Activated effector memory CD4-positive, alpha-beta T cell treated with Interleukin-2 at 50 U/mL for 16 hours (primary cell): ENCODE data around the gene GTF3C5.
"Not testable (repeated sequence)": the region's sequence is repeated elsewhere in the genome, so short reads cannot be mapped to it uniquely, and the experiment has no call there.

ENCODE experiments used
- DNase-seq: peaks from one replicate; pipeline ENCODE4 v3.0.0-alpha.2; 2020

The GTF3C5 gene, protein sequence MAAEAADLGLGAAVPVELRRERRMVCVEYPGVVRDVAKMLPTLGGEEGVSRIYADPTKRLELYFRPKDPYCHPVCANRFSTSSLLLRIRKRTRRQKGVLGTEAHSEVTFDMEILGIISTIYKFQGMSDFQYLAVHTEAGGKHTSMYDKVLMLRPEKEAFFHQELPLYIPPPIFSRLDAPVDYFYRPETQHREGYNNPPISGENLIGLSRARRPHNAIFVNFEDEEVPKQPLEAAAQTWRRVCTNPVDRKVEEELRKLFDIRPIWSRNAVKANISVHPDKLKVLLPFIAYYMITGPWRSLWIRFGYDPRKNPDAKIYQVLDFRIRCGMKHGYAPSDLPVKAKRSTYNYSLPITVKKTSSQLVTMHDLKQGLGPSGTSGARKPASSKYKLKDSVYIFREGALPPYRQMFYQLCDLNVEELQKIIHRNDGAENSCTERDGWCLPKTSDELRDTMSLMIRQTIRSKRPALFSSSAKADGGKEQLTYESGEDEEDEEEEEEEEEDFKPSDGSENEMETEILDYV

DNA sequence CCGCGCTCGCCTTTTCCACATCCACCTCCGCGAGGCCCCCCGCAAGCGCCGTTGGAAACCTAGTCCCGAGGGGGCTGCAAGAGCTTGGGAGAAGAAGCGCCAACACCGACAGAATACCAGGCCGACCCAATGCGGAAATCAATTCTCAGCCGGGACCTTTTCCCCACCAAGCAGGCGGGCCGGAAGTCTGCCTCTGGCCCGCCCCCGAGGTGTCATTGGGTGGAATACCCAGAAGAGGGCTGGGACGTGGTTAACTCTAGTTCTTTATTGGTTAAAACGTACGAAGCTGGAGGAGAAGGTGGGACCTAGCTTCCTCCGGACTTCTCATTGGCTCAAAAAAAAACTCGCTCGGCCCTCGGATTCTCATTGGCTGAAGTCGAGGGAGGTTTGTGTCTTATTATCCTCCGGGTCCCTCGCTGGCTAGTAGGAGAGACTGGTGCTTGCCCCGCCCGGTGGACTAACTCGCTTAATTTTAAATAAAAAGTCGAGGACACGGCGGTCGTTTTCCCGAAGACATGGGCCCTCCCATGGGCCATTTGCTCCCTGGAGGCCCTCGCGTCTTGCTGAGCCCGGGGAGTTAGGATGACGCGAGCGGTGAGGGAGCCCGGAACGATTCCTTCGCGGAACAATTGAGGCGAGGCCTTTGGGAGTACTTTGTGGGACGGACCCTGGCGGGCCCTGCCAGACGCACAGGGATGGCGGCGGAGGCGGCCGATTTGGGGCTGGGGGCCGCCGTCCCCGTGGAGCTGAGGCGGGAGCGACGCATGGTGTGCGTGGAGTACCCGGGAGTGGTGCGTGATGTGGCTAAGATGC lies at the start of gene GTF3C5:
Gene GTF3C5 (plus strand): TSS at position 681 of the 813 bp plus-strand sequence. CDS start 15 bp downstream, at position 696.
- DNase-seq = peak; percentile 89

DNA sequence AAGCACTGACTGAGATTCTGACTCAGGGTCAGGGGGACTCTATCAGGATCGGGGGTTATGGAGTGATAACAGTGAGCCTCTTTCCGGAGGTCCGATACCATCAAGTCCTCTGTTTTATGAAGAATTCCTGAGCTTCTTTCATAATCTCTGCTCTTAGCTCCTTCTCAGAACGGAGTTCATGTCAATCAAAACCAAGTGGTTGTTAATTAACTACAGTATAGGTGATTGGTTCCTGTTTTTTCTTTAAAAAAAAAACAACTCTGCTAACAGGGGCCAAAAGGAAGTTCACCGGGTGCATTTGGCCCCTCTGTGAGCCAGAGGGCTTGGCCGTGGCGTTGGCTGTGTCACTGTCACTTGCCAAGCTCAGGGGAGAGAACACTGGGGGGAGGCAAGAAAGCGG lies 48.3 kb upstream of the GTF3C5 start:
- no peak for DNase-seq

DNA sequence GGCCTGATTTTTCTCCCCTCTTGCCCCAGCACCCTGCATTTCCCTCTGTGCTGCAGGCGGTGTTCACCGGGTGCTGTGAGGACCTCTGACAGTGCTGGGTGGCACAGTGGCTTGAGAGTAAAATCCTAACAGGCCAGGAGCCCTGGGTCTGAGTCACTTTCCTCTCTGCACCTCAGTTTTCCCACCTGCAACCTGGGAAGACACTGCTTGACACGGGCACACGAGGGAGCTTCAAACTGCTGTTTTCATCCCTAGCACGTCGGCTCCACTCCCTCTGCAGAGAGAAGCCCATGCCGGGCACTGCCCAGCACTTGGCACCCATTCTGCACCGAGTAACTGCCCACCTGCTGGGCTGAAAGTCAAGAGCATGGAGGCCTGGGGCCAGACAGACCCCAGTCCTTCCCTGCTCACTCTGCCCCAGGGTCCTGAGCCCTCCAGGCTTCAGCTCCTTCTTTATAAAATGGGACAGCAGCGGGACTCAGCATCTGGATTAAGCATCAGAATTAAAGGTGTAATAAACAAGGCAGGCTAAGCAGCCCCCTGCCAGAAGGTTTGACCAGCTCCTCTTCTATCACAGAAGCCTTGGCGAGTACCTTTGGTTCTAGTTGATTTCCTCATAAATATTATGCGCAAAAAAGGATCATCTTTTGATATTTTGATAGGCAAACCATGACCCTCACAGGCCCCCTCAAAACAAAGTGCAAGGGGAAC lies 47.2 kb upstream of the GTF3C5 start:
- DNase-seq = no peak

DNA sequence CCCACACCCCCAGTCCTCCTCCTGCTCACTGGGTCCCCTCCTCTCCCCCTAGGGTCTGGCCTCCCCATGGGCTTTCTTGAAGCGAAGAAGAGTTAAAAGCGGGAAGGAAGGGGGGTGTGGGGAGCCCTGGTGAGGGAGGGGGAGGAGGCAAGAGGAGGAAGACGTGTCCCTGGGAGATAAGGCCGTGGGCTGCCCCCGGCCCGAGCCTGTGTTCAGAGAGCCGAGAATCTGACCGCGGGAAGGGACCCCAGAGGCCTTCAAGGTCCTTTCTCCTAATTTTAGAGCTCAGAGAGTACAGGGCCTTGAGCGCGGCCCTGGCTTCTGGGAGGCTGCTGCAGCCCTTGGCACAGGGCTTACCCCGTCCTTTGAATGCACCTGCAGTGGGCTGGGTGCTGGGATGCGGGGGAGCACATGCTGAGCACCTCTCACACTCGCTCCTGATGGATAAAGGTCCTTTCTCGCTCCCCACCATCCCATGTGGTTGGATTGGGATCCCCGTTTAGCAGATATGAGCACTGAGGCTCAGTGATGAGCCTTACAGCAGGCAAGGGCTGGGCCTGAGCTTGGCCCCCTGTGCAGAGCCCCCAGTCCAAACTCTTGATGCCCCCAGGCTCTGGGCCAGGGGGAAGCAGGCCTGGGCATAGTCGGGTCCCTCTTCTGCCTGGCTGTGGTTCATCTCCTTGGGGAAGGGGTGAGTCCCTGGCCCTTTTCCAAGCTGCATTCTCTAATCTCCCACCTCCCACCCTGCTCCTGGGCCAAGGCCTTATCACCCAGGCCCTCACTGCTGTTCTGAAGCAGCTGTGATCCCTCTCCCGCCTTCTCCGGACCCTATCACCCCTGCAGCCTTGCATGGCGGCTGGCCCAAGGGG lies 46.4 kb upstream of the GTF3C5 start:
- no peak for DNase-seq

DNA sequence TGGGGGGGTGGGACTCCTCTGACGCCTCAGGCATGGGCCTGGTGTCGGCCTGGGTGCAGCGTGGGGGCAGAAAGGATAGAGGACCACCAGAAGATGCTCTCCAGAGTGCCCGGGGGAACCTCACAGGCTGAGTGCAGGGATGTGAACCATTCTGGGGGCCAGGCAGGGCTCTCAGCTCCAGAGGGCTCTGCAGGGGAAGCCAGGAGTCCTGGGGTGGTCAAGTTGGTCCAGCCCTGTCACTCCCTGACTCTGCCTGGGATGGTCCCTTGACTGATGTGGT lies 45.8 kb upstream of the GTF3C5 start:
- DNase-seq = no peak

DNA sequence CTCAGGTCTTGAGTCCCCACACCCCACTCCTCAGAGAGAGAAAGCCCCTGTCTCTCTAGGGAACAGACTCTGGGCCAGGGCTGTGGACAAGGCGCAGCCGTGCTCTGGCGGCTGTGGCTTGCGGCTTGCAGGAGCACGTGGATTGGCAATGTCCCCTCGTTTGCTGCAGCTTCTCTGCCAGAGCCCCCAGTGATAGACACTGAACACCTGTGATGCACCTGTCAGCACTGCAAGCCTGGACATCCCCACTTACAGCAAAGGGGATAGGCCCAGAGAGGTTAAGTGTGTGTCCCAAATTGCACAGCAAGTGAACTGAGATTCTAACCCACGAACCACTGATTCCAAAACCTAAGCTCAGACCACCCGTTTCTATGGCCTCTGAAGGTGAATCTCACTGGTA lies 45.3 kb upstream of the GTF3C5 start:
- no peak for DNase-seq

DNA sequence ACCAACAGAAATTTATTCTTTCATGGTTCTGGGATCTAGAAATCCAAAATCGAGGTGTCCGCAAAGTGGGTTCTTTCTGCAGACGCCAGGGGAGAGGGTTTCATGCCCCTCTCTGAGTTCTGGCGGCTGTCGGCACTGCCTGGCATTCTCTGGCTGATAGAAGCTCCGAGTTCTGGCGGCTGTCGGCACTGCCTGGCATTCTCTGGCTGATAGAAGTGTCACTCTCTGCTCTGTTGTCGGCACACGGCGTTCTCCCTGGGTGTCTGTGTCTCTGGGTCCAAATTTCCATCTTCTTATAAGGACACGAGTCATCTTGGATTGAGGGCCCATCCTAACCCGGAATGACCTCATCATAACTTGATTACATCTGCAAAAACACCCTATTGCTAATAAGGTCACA lies 44.7 kb upstream of the GTF3C5 start:
- DNase-seq = no peak

DNA sequence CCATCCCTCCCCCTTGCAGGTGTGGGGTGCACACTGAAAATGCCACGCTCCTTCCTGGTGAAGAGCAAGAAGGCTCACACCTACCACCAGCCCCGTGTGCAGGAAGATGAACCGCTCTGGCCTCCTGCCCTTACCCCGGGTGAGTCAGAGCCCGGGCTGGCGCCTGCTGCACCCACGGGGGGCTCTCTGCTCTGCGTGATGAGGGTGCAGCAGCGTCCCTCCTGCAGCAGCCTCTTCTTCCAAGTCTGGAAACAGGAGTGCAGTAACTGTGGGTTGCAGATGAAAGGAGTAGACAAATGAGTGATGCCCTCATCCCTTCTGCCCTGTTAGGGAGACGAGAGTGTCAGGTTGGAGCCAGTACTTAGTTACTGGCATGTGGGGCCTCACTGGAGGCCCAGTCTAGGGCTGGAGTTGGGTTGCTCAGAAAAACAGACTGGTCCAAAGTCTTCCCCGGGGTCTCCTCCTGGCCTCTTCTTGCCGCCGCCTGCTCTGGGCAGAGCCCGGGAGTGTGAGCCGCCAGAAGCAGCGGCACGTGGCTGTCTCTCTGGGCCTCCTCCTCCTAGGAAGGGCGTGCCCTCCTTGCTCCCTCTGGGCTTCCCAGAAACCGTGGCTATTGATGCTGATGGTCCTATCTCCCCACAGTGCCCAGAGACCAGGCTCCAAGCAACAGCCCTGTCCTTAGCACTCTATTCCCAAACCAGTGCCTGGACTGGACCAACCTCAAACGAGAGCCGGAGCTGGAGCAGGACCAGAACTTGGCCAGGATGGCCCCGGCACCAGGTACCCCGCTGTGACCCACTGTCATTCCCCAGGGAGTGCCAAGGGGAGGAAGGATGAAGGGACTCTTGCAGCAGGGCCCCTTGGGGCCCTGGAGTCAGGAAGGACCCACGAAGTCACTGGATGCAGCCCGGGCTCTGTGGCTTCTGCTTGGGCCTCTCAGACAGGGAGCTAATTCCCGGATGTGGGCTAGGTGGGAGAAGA lies 43.9 kb upstream of the GTF3C5 start:
- no peak for DNase-seq

DNA sequence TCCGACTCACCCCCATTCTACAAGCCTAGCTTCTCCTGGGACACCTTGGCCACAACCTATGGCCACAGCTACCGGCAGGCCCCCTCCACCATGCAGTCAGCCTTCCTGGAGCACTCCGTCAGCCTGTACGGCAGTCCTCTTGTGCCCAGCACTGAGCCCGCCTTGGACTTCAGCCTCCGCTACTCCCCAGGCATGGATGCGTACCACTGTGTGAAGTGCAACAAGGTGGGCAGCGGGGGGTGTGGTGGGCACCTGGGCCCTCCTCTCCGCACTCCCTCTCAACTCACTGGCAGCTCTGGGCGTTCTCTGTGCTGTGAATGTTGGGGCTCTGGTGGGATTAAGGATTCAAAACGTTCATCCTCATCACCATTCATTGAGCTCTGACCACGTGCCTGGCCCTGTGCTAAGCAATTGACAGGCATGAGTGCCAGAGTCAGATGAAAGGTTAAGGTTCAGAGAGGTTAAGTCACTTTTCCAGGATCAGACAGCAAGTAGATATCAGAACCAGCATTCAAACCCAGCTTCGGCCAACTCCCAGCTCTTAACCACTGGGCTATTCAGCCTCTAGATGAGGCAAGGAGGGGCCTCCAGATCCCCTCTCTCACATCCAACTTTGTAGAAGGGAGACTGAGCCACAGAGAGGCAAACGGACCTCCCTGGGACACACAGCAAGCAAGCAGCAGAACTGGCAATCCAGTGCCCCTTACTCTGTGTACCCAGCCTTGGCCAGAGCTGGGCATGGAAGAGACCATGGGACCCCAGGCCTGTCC lies 42.4 kb upstream of the GTF3C5 start:
- DNase-seq = no peak

DNA sequence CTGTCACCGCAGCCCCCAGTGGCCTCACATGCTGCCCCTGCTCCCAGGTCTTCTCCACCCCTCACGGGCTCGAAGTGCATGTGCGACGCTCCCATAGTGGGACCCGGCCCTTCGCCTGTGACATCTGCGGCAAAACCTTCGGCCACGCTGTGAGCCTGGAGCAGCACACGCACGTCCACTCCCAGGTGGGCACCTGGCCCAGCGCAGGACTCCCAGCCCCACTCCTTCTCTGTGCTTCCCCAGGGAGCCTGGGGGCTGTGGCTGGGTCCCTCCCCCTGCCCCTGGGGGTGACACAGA lies 41.8 kb upstream of the GTF3C5 start:
- DNase-seq = no peak

DNA sequence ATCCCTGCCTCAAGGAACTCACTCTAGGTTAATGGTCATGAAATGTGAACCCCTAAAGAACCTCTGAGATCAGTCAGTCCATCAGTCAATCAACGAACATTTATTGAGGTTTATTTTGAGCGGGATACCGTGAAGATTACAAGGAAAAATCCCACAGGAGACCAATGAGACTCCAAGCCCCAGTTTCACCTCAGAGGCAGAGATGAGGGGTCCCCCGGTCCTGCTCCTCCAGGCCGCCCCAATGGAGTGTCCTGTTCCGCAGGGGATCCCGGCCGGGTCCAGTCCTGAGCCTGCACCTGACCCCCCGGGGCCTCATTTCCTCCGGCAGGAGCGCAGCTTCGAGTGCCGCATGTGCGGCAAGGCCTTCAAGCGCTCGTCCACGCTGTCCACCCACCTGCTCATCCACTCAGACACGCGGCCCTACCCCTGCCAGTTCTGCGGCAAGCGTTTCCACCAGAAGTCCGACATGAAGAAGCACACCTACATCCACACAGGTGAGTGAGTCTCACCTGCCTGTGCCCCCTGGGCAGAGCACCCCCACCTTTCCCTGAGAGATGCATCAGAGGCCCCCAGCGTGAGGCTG lies 41.3 kb upstream of the GTF3C5 start:
- DNase-seq = no peak

DNA sequence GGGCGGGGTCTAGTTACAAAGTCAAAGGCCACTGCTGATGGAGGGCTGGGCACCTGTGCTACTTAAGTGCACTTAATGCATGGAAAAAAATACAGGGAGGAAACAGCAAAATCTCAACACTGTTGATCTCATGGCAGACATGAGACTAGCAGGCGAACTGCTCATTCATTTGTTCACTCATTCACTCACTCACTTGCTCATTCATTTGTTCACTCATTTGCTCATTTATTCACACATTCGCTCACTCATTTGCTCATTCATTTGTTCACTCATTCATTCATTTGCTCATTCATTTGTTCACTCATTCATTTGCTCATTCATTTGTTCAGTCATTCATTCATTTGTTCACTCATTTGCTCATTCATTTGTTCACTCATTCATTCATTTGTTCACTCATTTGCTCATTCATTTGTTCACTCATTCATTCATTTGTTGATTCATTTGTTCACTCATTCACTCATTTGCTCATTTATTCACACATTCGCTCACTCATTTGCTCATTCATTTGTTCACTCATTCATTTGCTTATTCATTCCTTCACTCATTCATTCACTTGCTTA lies 40.7 kb upstream of the GTF3C5 start:
- DNase-seq = not testable (repeated sequence)

DNA sequence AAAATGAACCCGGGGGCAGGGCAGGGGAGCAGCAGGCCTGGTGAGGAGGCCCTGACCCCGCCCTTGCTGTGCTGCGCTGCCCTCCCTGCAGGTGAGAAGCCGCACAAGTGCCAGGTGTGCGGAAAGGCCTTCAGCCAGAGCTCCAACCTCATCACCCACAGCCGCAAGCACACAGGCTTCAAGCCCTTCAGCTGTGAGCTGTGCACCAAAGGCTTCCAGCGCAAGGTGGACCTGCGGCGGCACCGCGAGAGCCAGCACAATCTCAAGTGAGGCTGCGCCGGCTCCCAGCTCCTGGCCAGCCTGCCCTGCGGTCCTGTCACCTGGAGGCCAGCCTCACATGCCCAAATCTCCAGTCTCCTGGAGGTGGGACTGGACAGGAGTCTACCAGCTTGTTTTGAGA lies 40.0 kb upstream of the GTF3C5 start:
- no peak for DNase-seq

DNA sequence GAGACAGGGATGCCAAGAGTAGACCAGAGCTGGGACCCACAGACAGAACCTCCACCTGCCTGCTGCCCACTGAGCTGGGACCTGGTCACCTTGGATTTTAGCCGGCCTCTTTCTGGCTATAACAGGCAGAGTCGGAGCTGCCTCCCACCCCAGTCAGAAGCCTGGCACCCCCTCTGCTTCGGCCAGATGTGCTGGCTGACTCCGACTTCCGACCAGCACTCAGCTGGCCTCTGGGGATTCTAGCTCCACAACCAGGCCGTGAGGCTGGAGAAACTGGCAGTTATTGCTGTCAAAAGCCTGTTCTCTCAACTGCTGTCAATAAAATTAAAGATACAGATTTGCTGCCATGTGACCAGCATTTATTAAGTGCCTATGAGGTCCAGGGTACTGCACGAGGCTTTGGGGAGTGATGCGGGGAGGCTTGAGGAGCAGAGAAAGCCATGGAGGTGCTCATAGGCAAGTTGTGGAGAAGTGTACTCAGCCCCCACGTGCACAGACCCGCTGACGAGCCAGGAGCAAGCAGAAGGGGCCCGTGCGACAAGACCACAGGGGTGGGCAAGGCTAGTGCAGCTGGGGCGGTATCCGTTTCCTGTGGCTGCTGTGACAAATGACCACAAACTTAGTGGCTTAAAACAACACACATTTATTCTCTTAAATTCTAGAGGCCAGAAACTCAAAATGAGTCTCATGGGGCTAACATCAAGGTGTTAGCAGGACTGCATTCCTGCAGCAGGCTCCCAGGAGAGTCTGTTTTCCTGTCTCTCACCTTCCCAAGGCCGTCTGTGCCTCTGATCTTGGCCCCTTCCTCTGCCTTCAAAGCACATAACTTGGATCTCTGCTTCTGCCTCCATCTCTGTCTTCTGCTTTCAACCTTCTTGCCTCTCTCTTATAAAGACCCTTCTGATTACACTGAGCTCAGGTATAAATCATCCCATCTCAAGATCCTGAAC lies 39.2 kb upstream of the GTF3C5 start:
- no peak for DNase-seq

DNA sequence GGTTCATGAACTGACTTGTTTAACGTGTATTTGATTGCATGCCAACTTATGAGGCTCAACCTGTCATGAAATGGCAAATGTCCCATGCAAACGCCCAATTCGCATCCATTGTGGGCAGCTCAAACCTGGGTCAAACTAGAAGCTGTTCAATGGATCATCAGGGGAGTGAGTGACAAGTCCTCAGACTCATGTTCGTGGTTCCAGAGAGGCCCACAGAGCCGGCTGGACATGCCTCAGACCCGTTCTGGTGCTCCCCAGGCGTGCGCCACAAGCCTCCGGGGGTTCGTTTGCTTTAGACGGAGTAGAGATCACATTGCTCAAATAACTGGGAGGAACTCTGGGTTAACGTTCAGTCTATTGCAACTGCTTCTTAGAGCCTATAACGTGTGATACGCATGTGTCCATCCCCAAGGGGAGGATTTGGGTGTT lies 37.3 kb upstream of the GTF3C5 start:
- DNase-seq = no peak

DNA sequence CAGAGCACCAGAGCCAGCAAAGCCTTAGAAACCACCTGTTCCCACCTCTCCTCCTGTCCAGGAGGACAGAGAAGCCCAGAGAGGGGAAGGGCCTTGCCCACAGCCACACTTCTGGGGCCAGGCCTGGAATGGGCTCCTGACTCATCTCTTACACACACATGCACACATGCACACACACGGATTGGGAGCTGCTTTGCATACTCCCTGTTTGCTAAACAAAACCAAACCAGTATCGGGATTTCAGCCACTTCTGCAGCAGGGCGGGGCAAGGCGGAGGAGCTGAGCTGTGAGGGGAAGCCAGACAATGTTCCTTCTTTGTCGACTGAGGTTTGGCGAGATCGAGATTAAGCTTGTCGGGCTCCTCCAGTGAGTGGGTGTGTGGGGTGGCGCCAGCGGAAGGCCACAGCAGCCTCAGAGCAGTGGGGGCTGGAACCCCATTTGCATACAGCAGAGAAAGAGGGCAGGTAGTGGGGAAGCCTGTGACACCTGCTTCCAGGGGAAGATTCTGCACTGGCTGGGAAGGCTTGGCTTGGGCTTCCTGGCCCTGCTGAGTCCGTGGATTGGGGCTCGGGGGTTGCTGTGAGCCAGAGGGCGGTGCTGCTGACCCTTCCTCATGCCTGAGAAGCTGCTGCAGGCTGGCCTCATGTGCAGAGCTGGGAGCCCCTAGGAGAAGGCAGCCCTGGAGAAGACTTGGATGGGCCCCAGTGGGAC lies 36.2 kb upstream of the GTF3C5 start:
- DNase-seq = no peak

DNA sequence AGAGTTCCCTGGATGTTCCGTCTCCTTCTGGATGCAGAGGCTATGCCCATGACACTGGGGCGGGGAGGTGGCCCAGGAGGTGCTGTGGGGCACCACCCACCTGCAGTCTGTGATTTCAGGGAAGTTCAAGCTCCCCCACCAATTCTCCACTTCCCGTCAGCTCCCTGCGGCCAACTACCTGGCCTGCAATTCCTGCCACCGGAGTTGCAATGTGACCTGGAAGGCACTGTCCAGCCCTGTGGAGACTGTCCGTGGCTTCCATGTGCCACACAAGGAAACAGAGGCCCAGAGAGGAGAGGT lies 35.7 kb upstream of the GTF3C5 start:
- no peak for DNase-seq

DNA sequence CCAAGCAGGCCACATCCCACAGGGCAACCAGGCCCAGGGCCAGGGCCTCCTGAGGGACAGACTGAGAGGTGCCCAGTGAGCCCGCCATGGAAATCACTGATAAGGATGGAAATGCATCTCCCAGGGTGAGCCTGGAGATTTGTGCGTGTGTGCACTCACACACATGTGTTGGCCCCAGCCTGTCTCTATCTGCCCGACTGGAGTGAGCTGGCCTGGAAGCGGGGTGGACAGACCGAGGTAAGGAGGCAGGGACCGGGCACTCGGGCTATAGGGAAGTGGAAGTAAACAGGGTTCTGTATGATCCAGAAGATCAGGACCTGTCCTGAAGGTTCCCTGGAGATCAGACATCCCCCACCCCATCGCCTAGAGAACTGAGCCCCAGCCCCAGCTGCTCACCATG lies 34.9 kb upstream of the GTF3C5 start:
- no peak for DNase-seq
